Adrenal gland (tissue), 12 donors: ENCODE data around the gene ABHD10. TPM values are rescaled to one million over a fixed set of nuclear protein-coding genes. Genes with fewer than 3 reads are reported as not detected.

ENCODE experiments used
- DNase-seq, 7 donors: peaks; one replicate each; pipeline ENCODE4 v3.0.0-alpha.2; 2019 to 2020
- H3K27ac ChIP-seq, 5 donors: fragments of 200-600 bp; sonication (generic) in 4 of 5; 1 replicate in 3 of 5; 2 replicates in 2 of 5; pipeline versions ENCODE4 v1.5.1 to v1.8.0; 2016 to 2020; ENCODE audit warnings: mild to moderate bottlenecking in 1 of 5
- H3K27me3 ChIP-seq: fragments of 200-600 bp; 2 replicates; pipeline ENCODE4 v1.8.0; 2021
- H3K36me3 ChIP-seq, 2 donors: fragments of 200-600 bp; replicated peaks in 1 of 2; 1 replicate in 1 of 2; 2 replicates in 1 of 2; pipeline versions ENCODE4 v1.5.1 to v1.8.0; 2018 to 2022
- H3K4me1 ChIP-seq, 2 donors: fragments of 200-600 bp; replicated peaks in 1 of 2; 1 replicate in 1 of 2; 2 replicates in 1 of 2; pipeline versions ENCODE4 v1.5.1 to v1.8.0; 2018 to 2021
- H3K4me3 ChIP-seq, 4 donors: fragments of 200-600 bp; sonication (generic) in 3 of 4; one replicate each; pipeline ENCODE4 v1.5.1; 2016 to 2018
- H3K9me3 ChIP-seq, 3 donors: fragments of 200-600 bp; sonication (generic) in 1 of 3; replicated peaks in 1 of 3; 1 replicate in 2 of 3; 2 replicates in 1 of 3; pipeline versions ENCODE4 v1.5.1 to v1.8.0; 2016 to 2021
- POLR2A ChIP-seq, 2 donors: fragments of 450-650 bp; IDR thresholded peaks; one replicate each; pipeline ENCODE4 v1.6.1; 2017; ENCODE audit warnings: antibody characterized with exemption in 2 of 2, mild to moderate bottlenecking in 2 of 2, moderate library complexity in 1 of 2
- WGBS, 4 donors: extraction: QIAGEN DNeasy Blood & Tissue Kit in 2 of 4; methylation state at CpG; one replicate each; pipeline versions ENCODE4 v1.1.5 to v1.1.7; 2013 to 2017; 5-methylcytosine and 5-hydroxymethylcytosine counted together
- intact Hi-C, 2 donors: fragments of 100-400 bp; cut with DNase I; formaldehyde crosslinking; loops; one replicate each; pipeline versions ENCODE4 v1.14.1 to v1.15.0; 2022 to 2023
- polyA plus RNA-seq, 3 donors: library from polyadenylated mRNA; stranded (reverse); fragments of 200-250 nt in 2 of 3; fragments of 350-450 nt in 1 of 3; fragmentation: Illumina TruSeq in 1 of 3; extraction: RNeasy Lipid Tissue Mini Kit (QIAGEN cat#74804) in 1 of 3; gene quantifications; one replicate each; pipeline ENCODE4 v1.2.3, GENCODE V29; 2013 to 2014
- total RNA-seq, 9 donors: library from RNA; depleted of rRNA in 4 of 9; stranded (reverse); fragments of >200 nt in 4 of 9; fragments of 120-200 nt in 1 of 9; fragmentation: NEBNext Ultra II Directional in 1 of 9; extraction: Animal tissue kit (Norgen Biotek cat#: 25700) in 1 of 9; gene quantifications; one replicate each; pipeline versions ENCODE4 v1.1.0 to v1.2.4, GENCODE V29; 2013 to 2023
- TF ChIP-seq, protein P1 (sequence below), 6 experiments: fragments of 450-650 bp in 4 of 6; fragments of 200-600 bp in 2 of 6; sonication (generic) in 1 of 6; IDR thresholded peaks; 1 replicate in 5 of 6; 2 replicates in 1 of 6; pipeline versions ENCODE4 v1.5.1 to v1.8.0; 2016 to 2021; ENCODE audit warnings: antibody characterized with exemption in 6 of 6, mild to moderate bottlenecking in 2 of 6, moderate library complexity in 1 of 6
- donor health status: healthy with polysubstance abuse.
- donor health status: Bipolar disorder and iron deficiency.
- donor health status: DM: yes; HTN: yes; CAD: no.
- donor health status: DM: no; HTN: no; CAD: no.
- donor health status: DM: no; HTN: no; CAD: no.
- donor health status: DM: yes; HTN: yes; CAD: no.

The ABHD10 gene
- total and polyA plus RNA-seq, 12 donors = 27.6 to 81.8 (median 44.1) TPM

DNA sequence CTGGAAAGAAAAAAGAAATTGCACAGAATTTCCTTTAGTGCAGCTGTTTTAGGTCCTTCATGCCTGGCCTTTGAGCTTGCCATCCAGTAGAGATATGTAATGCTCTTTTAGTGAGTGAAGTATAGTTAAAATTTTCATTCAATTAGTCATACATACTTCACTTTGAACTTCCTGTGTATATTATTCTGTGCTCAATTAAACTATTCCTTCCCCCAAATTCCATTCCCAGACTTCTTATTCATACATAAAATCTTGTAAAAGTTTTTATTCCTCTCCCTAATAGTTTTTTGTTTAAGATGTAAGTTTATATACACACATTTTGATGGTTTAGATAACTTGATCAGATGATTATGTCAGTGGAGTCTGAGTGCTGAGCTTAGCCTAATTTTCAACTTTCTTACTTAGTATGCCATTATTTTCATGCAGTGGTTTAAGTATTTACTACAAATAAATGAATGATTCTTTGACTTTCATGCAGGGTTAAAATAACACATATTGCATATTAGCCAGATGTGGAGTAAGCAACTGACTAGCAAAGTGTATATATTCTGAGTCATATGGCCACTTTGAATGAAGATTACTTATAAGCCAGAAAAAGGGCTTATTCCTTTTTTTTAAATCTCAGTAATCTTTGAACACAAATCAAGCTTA, 42.5 kb upstream of the ABHD10 start:
- Histone ChIP-seq H3K4me1 (no peaks in the 10 kb centered on the region), H3K27me3 (no peaks in the 10 kb centered on the region), H3K9me3 (no peaks in the 10 kb centered on the region), H3K27ac (no peak overlapping the region), H3K4me3 (no peak overlapping the region), H3K36me3 (no peaks in the 10 kb centered on the region)
- no peak for TF ChIP-seq POLR2A (IDR thresholded peaks at IDR 0.05)
- TF ChIP-seq, protein P1, sequence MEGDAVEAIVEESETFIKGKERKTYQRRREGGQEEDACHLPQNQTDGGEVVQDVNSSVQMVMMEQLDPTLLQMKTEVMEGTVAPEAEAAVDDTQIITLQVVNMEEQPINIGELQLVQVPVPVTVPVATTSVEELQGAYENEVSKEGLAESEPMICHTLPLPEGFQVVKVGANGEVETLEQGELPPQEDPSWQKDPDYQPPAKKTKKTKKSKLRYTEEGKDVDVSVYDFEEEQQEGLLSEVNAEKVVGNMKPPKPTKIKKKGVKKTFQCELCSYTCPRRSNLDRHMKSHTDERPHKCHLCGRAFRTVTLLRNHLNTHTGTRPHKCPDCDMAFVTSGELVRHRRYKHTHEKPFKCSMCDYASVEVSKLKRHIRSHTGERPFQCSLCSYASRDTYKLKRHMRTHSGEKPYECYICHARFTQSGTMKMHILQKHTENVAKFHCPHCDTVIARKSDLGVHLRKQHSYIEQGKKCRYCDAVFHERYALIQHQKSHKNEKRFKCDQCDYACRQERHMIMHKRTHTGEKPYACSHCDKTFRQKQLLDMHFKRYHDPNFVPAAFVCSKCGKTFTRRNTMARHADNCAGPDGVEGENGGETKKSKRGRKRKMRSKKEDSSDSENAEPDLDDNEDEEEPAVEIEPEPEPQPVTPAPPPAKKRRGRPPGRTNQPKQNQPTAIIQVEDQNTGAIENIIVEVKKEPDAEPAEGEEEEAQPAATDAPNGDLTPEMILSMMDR (IDR thresholded peaks at IDR 0.05) = no peak
- intact Hi-C loops = no loop called here
- no peak for DNase-seq

DNA sequence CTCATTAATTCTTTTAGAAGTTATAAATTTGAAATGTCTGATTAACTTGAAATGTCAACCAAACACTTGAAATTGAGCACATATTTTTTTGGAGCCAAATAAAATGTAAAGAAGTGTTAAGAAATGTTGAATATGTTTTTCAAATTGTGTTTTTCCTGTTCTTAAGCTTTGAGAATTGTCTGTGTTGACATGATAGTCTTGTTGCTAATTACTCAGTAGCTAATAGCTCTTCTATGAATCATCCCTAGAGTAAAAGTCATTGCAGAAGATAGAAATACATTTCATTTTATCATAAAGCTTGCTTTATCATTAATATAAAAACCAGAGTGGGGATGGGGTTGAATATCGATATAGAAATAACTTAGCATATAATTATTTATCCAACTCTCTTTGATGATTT, 41.9 kb upstream of the ABHD10 start:
- no peak overlapping the region for H3K4me3 ChIP-seq
- DNase-seq = no peak
- no peak for TF ChIP-seq POLR2A (IDR thresholded peaks at IDR 0.05)
- TF ChIP-seq, protein P1 (IDR thresholded peaks at IDR 0.05) = no peak
- WGBS, 4 donors = 93 to 97% (median 94%) methylated on average over 1 of the region's 1 CpG
- no peaks in the 10 kb centered on the region for H3K4me1 ChIP-seq
- intact Hi-C loops = no loop called here
- no peaks in the 10 kb centered on the region for H3K36me3 ChIP-seq
- H3K27ac ChIP-seq = no peak overlapping the region
- H3K9me3 ChIP-seq = no peaks in the 10 kb centered on the region
- H3K27me3 ChIP-seq = no peaks in the 10 kb centered on the region

DNA sequence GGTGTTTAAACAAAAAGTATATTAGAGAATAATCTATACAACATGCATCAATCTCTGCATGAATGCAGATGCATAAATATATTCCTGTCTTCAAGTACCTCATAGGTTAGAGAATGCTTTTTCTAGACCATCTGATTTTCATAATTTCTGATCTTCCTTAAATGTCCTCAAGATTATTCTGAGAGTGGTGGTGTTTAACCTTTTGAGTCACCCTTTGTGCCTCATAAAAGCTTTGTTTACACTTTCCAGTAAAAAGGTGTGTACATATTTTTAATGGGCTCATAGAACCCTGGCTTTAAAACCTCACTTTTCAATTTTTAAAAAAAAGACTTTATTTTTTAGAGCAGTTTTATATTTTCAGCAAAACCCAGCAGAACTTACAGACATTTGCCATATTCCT, 41.0 kb upstream of the ABHD10 start:
- Histone ChIP-seq H3K9me3 (no peaks in the 10 kb centered on the region), H3K36me3 (no peaks in the 10 kb centered on the region), H3K27me3 (no peaks in the 10 kb centered on the region), H3K27ac (no peak overlapping the region), H3K4me1 (no peaks in the 10 kb centered on the region), H3K4me3 (no peak overlapping the region)
- no peak for DNase-seq
- intact Hi-C loops = no loop called here
- TF ChIP-seq, protein P1 (IDR thresholded peaks at IDR 0.05) = no peak
- no peak for TF ChIP-seq POLR2A (IDR thresholded peaks at IDR 0.05)

DNA sequence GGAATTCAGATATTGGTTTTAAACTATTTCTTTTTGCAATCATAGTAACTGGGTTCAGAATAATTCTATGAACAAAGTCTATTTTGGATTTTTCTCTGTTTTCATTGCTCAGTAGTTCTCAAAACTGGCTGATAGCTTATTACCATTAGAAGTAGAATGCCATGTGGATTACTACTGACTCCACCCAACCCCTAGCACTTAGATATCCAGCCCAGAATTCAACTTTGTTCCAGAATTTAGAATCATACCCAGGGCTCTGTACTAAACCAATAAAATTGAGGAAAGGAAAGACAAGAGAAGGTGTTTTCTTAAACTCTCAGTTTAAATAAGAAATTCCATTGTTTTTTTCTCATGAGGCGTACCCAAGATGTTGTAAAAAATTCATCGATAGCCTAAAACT, 39.0 kb upstream of the ABHD10 start:
- Histone ChIP-seq H3K9me3 (no peaks in the 10 kb centered on the region), H3K4me1 (no peaks in the 10 kb centered on the region), H3K27ac (no peak overlapping the region), H3K27me3 (no peaks in the 10 kb centered on the region), H3K36me3 (no peaks in the 10 kb centered on the region), H3K4me3 (no peak overlapping the region)
- 86 to 98% (median 92%) methylated on average over 2 of the region's 2 CpGs for WGBS, 4 donors
- intact Hi-C loops = no loop called here
- no peak for TF ChIP-seq POLR2A (IDR thresholded peaks at IDR 0.05)
- TF ChIP-seq, protein P1 (IDR thresholded peaks at IDR 0.05) = no peak
- DNase-seq = no peak
